OCI-LY1 (cell line): Measurements from ENCODE around the gene TMEM222.

Experiments
- EZH2 ChIP-seq: fragments of 200-600 bp; sonication (generic), shearing (Covaris generic); IDR thresholded peaks from 2 replicates; pipeline ENCODE4 v1.8.0; 2017; ENCODE audit warnings: borderline replicate concordance, mixed run types, mild to moderate bottlenecking, antibody characterized with exemption, low read length, moderate library complexity, mixed read lengths
- TF ChIP-seq, protein P1 (sequence below): fragments of 200-600 bp; sonication (generic), shearing (Covaris generic); IDR thresholded peaks from 2 replicates; pipeline ENCODE4 v1.5.1; 2017; ENCODE audit warnings: mild to moderate bottlenecking, antibody characterized with exemption, low read length, moderate library complexity, mixed read lengths

DNA sequence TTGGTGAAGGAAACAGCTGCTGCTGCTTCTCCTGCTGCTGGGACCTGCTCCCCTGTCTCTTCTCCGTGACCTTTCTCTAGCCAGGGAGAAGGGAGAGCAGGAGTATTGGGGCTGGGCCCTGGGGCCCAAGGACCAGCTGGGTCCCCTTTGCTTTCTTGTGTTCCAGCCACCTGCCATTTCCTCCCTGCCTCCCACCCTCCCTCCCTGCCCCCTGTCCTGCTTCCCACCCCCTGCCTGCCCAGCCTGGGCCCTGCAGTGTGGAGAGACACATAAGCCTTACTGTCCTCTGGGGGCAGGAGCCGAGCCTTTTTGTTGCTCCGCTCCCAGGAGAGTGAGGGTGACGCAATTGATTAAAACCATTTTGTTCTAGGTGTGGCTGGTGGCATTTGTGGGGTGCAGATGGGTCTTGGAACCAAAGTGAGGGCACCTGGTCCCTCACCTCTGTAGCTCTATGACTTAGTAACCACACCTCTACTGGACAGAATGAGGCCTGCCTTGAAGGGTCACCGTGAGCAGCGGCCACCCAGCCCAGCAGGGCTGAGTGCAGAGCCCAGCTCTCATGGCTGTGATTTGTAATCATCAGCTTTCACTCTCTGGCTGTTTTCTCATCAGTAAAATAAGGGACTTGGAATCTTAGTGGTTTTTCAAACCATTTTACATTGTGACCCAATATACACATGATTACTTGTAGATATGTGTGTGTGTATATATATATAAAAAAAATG is 13.9 kb upstream of the TMEM222 start:
- TF ChIP-seq EZH2, result no peak
- TF ChIP-seq, protein P1, sequence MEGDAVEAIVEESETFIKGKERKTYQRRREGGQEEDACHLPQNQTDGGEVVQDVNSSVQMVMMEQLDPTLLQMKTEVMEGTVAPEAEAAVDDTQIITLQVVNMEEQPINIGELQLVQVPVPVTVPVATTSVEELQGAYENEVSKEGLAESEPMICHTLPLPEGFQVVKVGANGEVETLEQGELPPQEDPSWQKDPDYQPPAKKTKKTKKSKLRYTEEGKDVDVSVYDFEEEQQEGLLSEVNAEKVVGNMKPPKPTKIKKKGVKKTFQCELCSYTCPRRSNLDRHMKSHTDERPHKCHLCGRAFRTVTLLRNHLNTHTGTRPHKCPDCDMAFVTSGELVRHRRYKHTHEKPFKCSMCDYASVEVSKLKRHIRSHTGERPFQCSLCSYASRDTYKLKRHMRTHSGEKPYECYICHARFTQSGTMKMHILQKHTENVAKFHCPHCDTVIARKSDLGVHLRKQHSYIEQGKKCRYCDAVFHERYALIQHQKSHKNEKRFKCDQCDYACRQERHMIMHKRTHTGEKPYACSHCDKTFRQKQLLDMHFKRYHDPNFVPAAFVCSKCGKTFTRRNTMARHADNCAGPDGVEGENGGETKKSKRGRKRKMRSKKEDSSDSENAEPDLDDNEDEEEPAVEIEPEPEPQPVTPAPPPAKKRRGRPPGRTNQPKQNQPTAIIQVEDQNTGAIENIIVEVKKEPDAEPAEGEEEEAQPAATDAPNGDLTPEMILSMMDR, result no peak
